PC-9 (cell line): ENCODE results near the gene COX14. TPM values are rescaled to one million over a fixed set of nuclear protein-coding genes. Genes with fewer than 3 reads are reported as not detected.
"Not testable (repeated sequence)": the region's sequence is repeated elsewhere in the genome, so short reads cannot be mapped to it uniquely, and the experiment has no call there.

ENCODE experiments used
- BruUV-seq: library from RNA; stranded (reverse); fragments of 400-500 nt; replicated peaks from 2 replicates; lab custom pipeline; 2021; lab: Mats Ljungman, UMichigan
- CTCF ChIA-PET: fragments of 300-600 bp; sonication (Branson Sonifier 250); formaldehyde crosslinking; loops from one replicate; lab custom pipeline; 2022; ENCODE audit warnings: antibody characterized with exemption; lab: Charles Lee
- POLR2A ChIA-PET: fragments of 300-600 bp; sonication (Branson Sonifier 250); formaldehyde crosslinking; loops from one replicate; lab custom pipeline; 2022; ENCODE audit warnings: antibody characterized with exemption; ENCODE audit not compliant: unreplicated experiment; lab: Charles Lee
- DNase-seq, 2 experiments: peaks; one replicate each; pipeline versions ENCODE4 v3.0.0 to v3.0.0-alpha.2; 2015 to 2022; ENCODE audit warnings: mixed read lengths in 1 of 2
- H2AFZ ChIP-seq: fragments of 200-600 bp; sonication (generic); 2 replicates; pipeline ENCODE4 v1.8.1; 2017; ENCODE audit warnings: antibody characterized with exemption
- H3F3A ChIP-seq: fragments of 200-600 bp; sonication (generic); 2 replicates; pipeline ENCODE4 v1.8.1; 2017; ENCODE audit warnings: antibody characterized with exemption, mild to moderate bottlenecking, low read depth; ENCODE audit not compliant: insufficient read depth
- H3K27ac ChIP-seq: fragments of 200-600 bp; sonication (generic); 2 replicates; pipeline ENCODE4 v1.6.1; 2016; ENCODE audit warnings: mixed run types
- H3K27me3 ChIP-seq: fragments of 200-600 bp; sonication (generic); 2 replicates; pipeline ENCODE4 v1.6.1; 2016; ENCODE audit warnings: low read depth, mixed run types; ENCODE audit not compliant: insufficient read depth
- H3K36me3 ChIP-seq: fragments of 200-600 bp; sonication (generic); 2 replicates; pipeline ENCODE4 v1.6.1; 2016; ENCODE audit warnings: low read depth, mixed run types
- H3K4me1 ChIP-seq: fragments of 200-600 bp; sonication (generic); replicated peaks from 2 replicates; pipeline ENCODE4 v1.6.1; 2016; ENCODE audit warnings: mixed run types; ENCODE audit not compliant: insufficient read depth
- H3K4me2 ChIP-seq: fragments of 200-600 bp; sonication (generic); 2 replicates; pipeline ENCODE4 v1.6.1; 2017; ENCODE audit warnings: mixed run types
- H3K4me3 ChIP-seq: fragments of 200-600 bp; sonication (generic); 2 replicates; pipeline ENCODE4 v1.6.1; 2016; ENCODE audit warnings: mixed run types
- H3K79me2 ChIP-seq: fragments of 200-600 bp; sonication (generic); 2 replicates; pipeline ENCODE4 v1.6.1; 2017; ENCODE audit warnings: low read depth, mixed run types
- H3K9me2 ChIP-seq: fragments of 200-600 bp; sonication (generic); 2 replicates; pipeline ENCODE4 v1.8.1; 2017; ENCODE audit warnings: mild to moderate bottlenecking; ENCODE audit not compliant: insufficient read depth
- H3K9me3 ChIP-seq: fragments of 200-600 bp; sonication (generic); 2 replicates; pipeline ENCODE4 v1.8.1; 2016; ENCODE audit warnings: low read depth; ENCODE audit not compliant: insufficient read depth
- H4K20me1 ChIP-seq: fragments of 200-600 bp; sonication (generic); 2 replicates; pipeline ENCODE4 v1.8.1; 2017; ENCODE audit not compliant: insufficient read depth
- EZH2 ChIP-seq: fragments of 200-600 bp; sonication (generic); IDR thresholded peaks from 2 replicates; pipeline ENCODE4 v1.8.0; 2017; ENCODE audit warnings: antibody characterized with exemption, low read depth
- intact Hi-C: fragments of 100-400 bp; cut with micrococcal nuclease; formaldehyde crosslinking; loops from one replicate; pipeline ENCODE4 v1.10.0; 2022; ENCODE audit not compliant: unreplicated experiment
- total RNA-seq: library from RNA; stranded (reverse); gene quantifications from 2 replicates; pipeline ENCODE4 v1.2.3, GENCODE V29; 2021
- TF ChIP-seq, protein P1 (sequence below): fragments of 200-600 bp; sonication (generic); conservative IDR thresholded peaks from 2 replicates; pipeline ENCODE4 v1.6.1; 2017; ENCODE audit warnings: mixed run types, antibody characterized with exemption, mild to moderate bottlenecking, moderate library complexity

COX14 gene
- total RNA-seq, 1 experiment from 2014 or later, result 53.9 TPM

DNA sequence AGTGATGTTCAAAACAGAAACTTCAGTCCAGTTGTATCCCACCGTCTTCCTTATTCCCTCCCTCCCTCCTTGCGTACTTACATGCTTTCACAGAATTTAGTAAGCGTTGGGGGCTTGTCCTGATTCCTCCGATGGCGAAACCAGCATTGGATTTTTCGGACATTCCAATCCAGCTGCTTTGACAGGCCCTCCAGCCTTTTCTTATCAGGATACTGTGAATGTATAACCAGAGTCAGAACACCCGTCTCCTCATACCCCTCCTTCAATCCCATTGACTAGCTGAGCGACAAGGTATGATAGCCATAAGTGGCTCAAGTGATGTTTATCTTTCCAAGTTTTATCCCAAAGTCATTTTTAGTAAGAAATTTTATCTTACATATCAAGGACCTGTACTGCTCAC lies 31.0 kb downstream of the COX14 start:
- TF ChIP-seq, protein P1, sequence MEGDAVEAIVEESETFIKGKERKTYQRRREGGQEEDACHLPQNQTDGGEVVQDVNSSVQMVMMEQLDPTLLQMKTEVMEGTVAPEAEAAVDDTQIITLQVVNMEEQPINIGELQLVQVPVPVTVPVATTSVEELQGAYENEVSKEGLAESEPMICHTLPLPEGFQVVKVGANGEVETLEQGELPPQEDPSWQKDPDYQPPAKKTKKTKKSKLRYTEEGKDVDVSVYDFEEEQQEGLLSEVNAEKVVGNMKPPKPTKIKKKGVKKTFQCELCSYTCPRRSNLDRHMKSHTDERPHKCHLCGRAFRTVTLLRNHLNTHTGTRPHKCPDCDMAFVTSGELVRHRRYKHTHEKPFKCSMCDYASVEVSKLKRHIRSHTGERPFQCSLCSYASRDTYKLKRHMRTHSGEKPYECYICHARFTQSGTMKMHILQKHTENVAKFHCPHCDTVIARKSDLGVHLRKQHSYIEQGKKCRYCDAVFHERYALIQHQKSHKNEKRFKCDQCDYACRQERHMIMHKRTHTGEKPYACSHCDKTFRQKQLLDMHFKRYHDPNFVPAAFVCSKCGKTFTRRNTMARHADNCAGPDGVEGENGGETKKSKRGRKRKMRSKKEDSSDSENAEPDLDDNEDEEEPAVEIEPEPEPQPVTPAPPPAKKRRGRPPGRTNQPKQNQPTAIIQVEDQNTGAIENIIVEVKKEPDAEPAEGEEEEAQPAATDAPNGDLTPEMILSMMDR, result no peak
- TF ChIP-seq EZH2, result no peak
- ChIA-PET POLR2A (interaction anchor here (0.7 kb wide), 1 partner anchor 1219 kb away, joined by 7 read pairs; no protein-coding TSS in a partner anchor), CTCF (no interaction called here)
- H3K4me3 ChIP-seq, result no peak overlapping the region
- 0 out of 2 replicates have a peak, but pooled peaks cover 4% of the 10 kb centered on the region for H3K36me3 ChIP-seq
- no peak overlapping the region for H2AFZ ChIP-seq
- H3K4me1 ChIP-seq, result no peaks in the 10 kb centered on the region
- no peaks in the 10 kb centered on the region for H3K27me3 ChIP-seq
- no peak for DNase-seq
- H3K4me2 ChIP-seq, result no peak overlapping the region
- H3K9me2 ChIP-seq, result no peaks in the 10 kb centered on the region
- intact Hi-C loops, result no loop called here
- H3K27ac ChIP-seq, result no peak overlapping the region
- no TSS peak for BruUV-seq
- no peaks in the 10 kb centered on the region for H3F3A ChIP-seq
- no peaks in the 10 kb centered on the region for H3K9me3 ChIP-seq
- no peaks in the 10 kb centered on the region for H3K79me2 ChIP-seq
- H4K20me1 ChIP-seq, result no peaks in the 10 kb centered on the region

DNA sequence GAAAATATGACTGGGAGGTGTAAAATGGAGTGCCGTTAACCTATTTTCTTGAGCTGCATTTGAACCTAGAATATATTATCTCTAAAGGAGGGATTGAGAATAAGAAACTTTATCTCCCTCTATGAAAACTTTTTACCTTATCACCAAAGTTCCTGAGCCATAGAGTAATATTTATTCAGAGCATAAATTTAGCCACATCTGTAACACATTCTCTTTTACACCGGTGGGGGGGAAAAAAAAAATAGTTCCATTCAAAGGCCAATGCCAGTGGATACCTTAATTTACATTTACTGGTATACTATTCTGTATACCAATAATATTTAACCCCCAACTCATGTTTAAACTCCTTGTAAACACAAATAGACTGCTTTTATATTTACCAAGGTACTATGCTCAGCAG lies 33.4 kb downstream of the COX14 start:
- Histone ChIP-seq H3K27ac (no peak overlapping the region), H3K27me3 (no peaks in the 10 kb centered on the region), H3K9me3 (no peaks in the 10 kb centered on the region), H2AFZ (no peak overlapping the region), H3K4me3 (no peak overlapping the region), H3K4me2 (no peak overlapping the region), H4K20me1 (no peaks in the 10 kb centered on the region; the same call in 1 of the 2 replicates), H3K79me2 (no peaks in the 10 kb centered on the region), H3F3A (no peaks in the 10 kb centered on the region; the same call in 1 of the 2 replicates), H3K36me3 (0 out of 2 replicates have a peak, but pooled peaks cover 4% of the 10 kb centered on the region), H3K9me2 (no peaks in the 10 kb centered on the region), H3K4me1 (no peaks in the 10 kb centered on the region)
- TF ChIP-seq, protein P1, result no peak
- TF ChIP-seq EZH2, result no peak
- BruUV-seq, result no TSS peak
- CTCF ChIA-PET, result no interaction called here
- intact Hi-C loops, result no loop called here
- DNase-seq, result no peak
- POLR2A ChIA-PET, result no interaction called here

DNA sequence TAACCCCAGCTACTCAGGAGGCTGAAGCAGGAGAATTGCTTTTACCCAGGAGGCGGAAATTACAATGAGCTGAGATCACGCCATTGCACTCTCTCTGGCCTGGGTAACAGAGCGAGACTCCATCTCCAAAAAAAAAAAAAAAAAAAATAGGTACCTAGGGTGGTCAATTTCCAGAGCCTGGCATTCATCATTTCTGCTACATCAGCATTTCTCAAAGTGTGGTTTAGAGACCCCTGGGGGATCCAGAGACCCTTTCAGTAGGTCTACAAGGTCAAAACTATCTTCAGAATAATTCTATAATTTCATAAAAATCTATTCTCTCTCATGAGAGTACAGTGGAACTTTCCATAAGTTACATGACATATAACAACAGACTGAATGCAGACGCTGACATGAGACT lies 35.2 kb downstream of the COX14 start:
- Histone ChIP-seq H3K4me2 (no peak overlapping the region), H3K4me3 (no peak overlapping the region), H4K20me1 (no peaks in the 10 kb centered on the region; the same call in 1 of the 2 replicates), H3K4me1 (no peaks in the 10 kb centered on the region), H3K27ac (no peak overlapping the region), H3K9me3 (no peaks in the 10 kb centered on the region), H3F3A (no peaks in the 10 kb centered on the region; the same call in 1 of the 2 replicates), H3K27me3 (no peaks in the 10 kb centered on the region), H3K36me3 (no peaks in the 10 kb centered on the region), H2AFZ (no peak overlapping the region), H3K9me2 (no peaks in the 10 kb centered on the region), H3K79me2 (no peaks in the 10 kb centered on the region)
- no TSS peak for BruUV-seq
- TF ChIP-seq EZH2, result no peak
- TF ChIP-seq, protein P1, result no peak
- ChIA-PET CTCF (no interaction called here), POLR2A (no interaction called here)
- no peak for DNase-seq
- intact Hi-C loops, result no loop called here

DNA sequence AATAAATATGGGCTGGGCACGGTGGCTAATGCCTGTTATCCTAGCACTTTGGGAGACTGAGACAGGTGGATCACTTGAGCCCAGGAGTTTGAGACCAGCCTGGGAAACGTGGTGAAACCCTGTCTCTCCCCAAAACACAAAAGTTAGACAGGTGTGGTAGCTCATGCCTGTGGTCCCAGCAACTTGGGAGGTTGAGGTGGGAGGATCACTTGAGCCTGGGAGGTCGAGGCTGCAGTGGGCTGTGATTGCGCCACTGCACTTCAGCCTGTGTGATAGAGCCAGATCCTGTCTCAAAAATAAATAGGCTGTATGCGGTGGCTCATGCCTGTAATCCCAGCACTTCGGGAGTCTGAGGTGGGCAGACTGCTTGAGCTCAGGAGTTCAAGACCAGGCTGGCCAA lies 36.0 kb downstream of the COX14 start:
- DNase-seq, H3K9me2 ChIP-seq, intact Hi-C loops, H3K4me2 ChIP-seq, H3F3A ChIP-seq, H3K27me3 ChIP-seq, H3K4me3 ChIP-seq, BruUV-seq, POLR2A ChIA-PET, H2AFZ ChIP-seq, H4K20me1 ChIP-seq, H3K9me3 ChIP-seq, H3K79me2 ChIP-seq, H3K27ac ChIP-seq, H3K36me3 ChIP-seq, H3K4me1 ChIP-seq: not testable (repeated sequence)
- CTCF ChIA-PET, result interaction anchor here (0.7 kb wide), 2 partner anchors 19 to 322 kb away, joined by 15 to 20 read pairs; no protein-coding TSS in a partner anchor
